ENCODE results near the gene NASP. TPM values are rescaled to one million over a fixed set of nuclear protein-coding genes. Genes with fewer than 3 reads are reported as not detected.

The NASP gene
- 100 to 1,000 TPM in 5 of 7 donors, 10 to 100 TPM in 2; 85.1 to 143 (median 110) TPM for total RNA-seq
- 100 to 1,000 TPM; 132 to 151 (median 139) TPM for polyA plus RNA-seq
- long read RNA-seq, donor 1, transcript NASP-201 (15 exons, 3,207 nt), result minor isoform, 7 of 66 reads
- long read RNA-seq, donor 1, transcript NASP-210 (9 exons, 3,659 nt), result minor isoform, 10 of 66 reads
- long read RNA-seq, donor 1, transcript NASP-207 (5 exons, 604 nt), result major isoform, 11 of 66 reads
- long read RNA-seq, donor 1, transcript NASP-202 (14 exons, 1,538 nt), result minor isoform, 5 of 66 reads
- long read RNA-seq, donor 1, partial matches to known transcripts, result 30 of 66 reads
- long read RNA-seq, donor 1, other reads (novel, unspliced or antisense), result 0 of 66 reads
- long read RNA-seq, donor 2, transcript NASP-210 (9 exons, 3,659 nt), result minor isoform, 6 of 45 reads
- long read RNA-seq, donor 2, transcript NASP-202 (14 exons, 1,538 nt), result major isoform, 16 of 45 reads
- long read RNA-seq, donor 2, transcript NASP-207 (5 exons, 604 nt), result minor isoform, 11 of 45 reads
- long read RNA-seq, donor 2, partial matches to known transcripts, result 8 of 45 reads
- long read RNA-seq, donor 2, other reads (novel, unspliced or antisense), result 0 of 45 reads

DNA sequence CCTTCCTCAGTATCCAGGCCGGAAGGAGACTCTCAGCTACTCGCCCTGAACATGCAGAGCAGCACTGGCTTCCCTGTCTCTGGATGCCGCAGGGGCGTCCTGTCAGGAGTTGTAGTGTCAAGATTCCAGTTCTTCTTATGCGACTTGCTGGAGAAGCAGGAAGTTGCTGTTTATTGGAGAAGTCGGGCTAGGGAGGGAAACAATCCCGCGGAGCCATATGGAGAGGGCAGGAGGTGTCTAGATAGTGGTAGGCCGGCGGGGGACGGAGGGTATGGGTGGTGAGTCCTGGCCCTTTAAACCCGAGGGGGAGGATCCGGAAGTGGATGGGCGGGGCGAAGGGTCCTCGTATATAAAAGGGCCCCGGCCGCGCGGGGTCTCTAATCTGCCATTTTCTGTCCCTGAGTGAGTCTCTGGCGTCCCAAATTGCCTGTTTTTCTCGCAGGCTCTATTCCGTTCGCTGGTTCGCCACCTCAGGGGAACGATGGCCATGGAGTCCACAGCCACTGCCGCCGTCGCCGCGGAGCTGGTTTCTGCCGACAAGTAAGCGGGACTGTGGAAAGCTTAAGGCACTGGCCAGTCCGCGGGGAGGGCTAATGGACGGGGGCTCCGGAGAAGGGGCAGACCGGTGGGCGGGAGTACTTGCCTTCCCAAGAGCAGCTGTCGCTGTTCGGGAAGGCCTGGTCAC lies at the start of gene NASP:
Gene NASP (plus strand): TSS at position 376 of the 685 bp plus-strand sequence. CDS start 106 bp downstream, at position 482.
- peaks cover 0 to 2% (median 0%) of the 10 kb centered on the region in 6 donors for H3K36me3 ChIP-seq
- WGBS, 5 donors, result 0 to 1% (median 0%) methylated on average over 34 to 40 of the region's 41 CpGs
- DNase-seq, result peak; percentile 97
- peak within 1 kb of the TSS; percentile 91 to 97 (median 95) for H3K27ac ChIP-seq
- H3K27me3 ChIP-seq (replicated peaks in 1 of 7), result no peaks in the 10 kb centered on the region
- peak within 1 kb of the TSS; percentile 91 to 100 (median 99) for H3K4me3 ChIP-seq
- H3K4me1 ChIP-seq, result peaks cover 24 to 61% (median 50%) of the 10 kb centered on the region in 6 donors
- H3K9me3 ChIP-seq, result no peaks in the 10 kb centered on the region
- TF ChIP-seq POLR2AphosphoS5 (IDR thresholded peaks at IDR 0.05) (peak; percentile 89 to 97 (median 96)), POLR2A (IDR thresholded peaks at IDR 0.05) (peak in 2 of 3 donors; percentile 64 to 68), CTCF (IDR thresholded peaks at IDR 0.05 in 8 of 11, conservative IDR thresholded peaks at IDR 0.05 in 3 of 11) (no peak)
- intact Hi-C loops (cut with DNase I; ENCODE audit: low total_unique reads), result no loop called here

DNA sequence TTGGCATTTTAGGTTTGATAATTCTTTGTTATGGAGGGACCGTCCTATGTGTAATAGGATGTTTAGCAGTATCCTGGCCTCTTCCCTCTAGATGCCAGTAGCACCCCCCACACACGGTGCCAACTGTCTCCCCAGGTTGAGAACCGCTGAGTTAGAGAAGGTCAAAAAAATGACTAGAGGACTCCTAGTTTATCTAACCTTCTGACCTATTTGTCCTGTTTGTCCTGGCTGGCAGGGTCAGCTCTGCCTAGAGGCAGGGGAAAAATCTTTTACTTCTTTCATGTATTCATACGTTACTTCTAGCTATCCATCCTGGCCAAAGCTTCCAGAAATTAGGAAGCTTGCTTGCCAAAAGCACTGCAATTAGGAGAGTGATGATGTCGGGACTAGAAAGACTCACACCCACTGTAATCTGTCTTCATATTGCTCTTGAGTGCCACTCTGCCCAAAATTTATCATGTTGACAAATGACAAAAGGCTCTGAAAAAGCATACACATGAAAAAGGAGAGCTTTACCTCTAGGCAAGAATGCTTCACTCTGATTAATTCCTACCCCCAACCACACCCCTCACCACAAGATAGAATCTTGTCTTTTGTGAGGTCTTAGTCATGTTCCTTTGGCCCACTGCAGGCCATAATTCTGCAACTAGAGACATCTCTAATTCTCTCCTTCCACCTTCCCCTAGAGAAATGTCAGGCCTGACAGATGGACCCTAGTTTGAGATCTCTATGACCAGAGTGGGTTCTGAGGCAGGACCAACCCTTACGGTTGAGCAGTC lies 47.7 kb upstream of the NASP start:
- H3K27me3 ChIP-seq (replicated peaks in 1 of 7), result no peaks in the 10 kb centered on the region
- peaks cover 0 to 9% (median 0%) of the 10 kb centered on the region in 6 donors for H3K4me1 ChIP-seq
- no peaks in the 10 kb centered on the region for H3K9me3 ChIP-seq
- H3K27ac ChIP-seq, result no peak overlapping the region
- intact Hi-C loops (cut with DNase I; ENCODE audit: low total_unique reads), result no loop called here
- DNase-seq, result no peak
- WGBS, 5 donors, result 76 to 88% (median 81%) methylated on average over 6 of the region's 6 CpGs
- H3K4me3 ChIP-seq, result no peak overlapping the region
- H3K36me3 ChIP-seq, result no peaks in the 10 kb centered on the region
- TF ChIP-seq POLR2AphosphoS5 (IDR thresholded peaks at IDR 0.05) (no peak), CTCF (IDR thresholded peaks at IDR 0.05 in 8 of 11, conservative IDR thresholded peaks at IDR 0.05 in 3 of 11) (no peak), POLR2A (IDR thresholded peaks at IDR 0.05) (no peak)

- Histone ChIP-seq H3K9me3 (no peaks in the 10 kb centered on the region), H3K4me1 (peaks cover 0 to 13% (median 0%) of the 10 kb centered on the region in 6 donors), H3K27me3 (replicated peaks in 1 of 7) (no peaks in the 10 kb centered on the region), H3K27ac (no peak overlapping the region), H3K4me3 (no peak overlapping the region), H3K36me3 (no peaks in the 10 kb centered on the region)
- intact Hi-C loops (cut with DNase I; ENCODE audit: low total_unique reads), result no loop called here
- no peak for DNase-seq
- TF ChIP-seq CTCF (IDR thresholded peaks at IDR 0.05 in 8 of 11, conservative IDR thresholded peaks at IDR 0.05 in 3 of 11) (no peak), POLR2AphosphoS5 (IDR thresholded peaks at IDR 0.05) (no peak), POLR2A (IDR thresholded peaks at IDR 0.05) (no peak)
- 74 to 82% (median 75%) methylated on average over 4 of the region's 4 CpGs for WGBS, 5 donors
These were observed 47.0 kb upstream of the NASP start for GRCh38 chr1:45536886-45537285.

Measured in spleen (tissue), 13 donors.